H1 (cell line): ENCODE results near the gene CRPPA.

Source experiments
- BCL11A ChIP-seq, 2 experiments: IDR thresholded peaks; one replicate each; pipeline ENCODE4 v1.6.1; 2011; ENCODE audit warnings: low read depth in 2 of 2, low read length in 2 of 2, mild to moderate bottlenecking in 2 of 2
- CHD2 ChIP-seq: IDR thresholded peaks from 2 replicates; pipeline ENCODE4 v1.6.1; 2012; ENCODE audit warnings: low read length, improper control_type of control experiment
- CHD7 ChIP-seq: fragments of 300-600 bp; sonication (generic); IDR thresholded peaks from 2 replicates; pipeline ENCODE4 v1.7.1; 2012; ENCODE audit warnings: low read length, moderate library complexity, mild to moderate bottlenecking, inconsistent platforms; ENCODE audit not compliant: insufficient replicate concordance
- CTCF ChIP-seq, 3 experiments: IDR thresholded peaks; 1 replicate in 2 of 3; 2 replicates in 1 of 3; pipeline versions ENCODE4 v1.5.1 to v1.6.1; 2011; ENCODE audit warnings: low read length in 3 of 3, mild to moderate bottlenecking in 3 of 3, inconsistent platforms in 2 of 3, low read depth in 1 of 3, moderate library complexity in 1 of 3; ENCODE audit not compliant: insufficient read depth in 1 of 3; ENCODE audit errors: control extremely low read depth in 1 of 3
- GABPA ChIP-seq: IDR thresholded peaks from 2 replicates; pipeline ENCODE4 v1.6.1; 2011; ENCODE audit warnings: mild to moderate bottlenecking, low read length, moderate library complexity, borderline replicate concordance; ENCODE audit not compliant: insufficient read depth
- HDAC2 ChIP-seq, 2 experiments: fragments of 300-600 bp in 1 of 2; sonication (generic) in 1 of 2; IDR thresholded peaks; 2 replicates each; pipeline ENCODE4 v1.6.1; 2011 to 2012; ENCODE audit warnings: low read depth in 2 of 2, low read length in 2 of 2, mild to moderate bottlenecking in 2 of 2, moderate library complexity in 2 of 2, borderline replicate concordance in 1 of 2, inconsistent platforms in 1 of 2
- HDAC6 ChIP-seq: IDR thresholded peaks from one replicate; pipeline ENCODE4 v1.7.1; 2012; ENCODE audit warnings: low read depth, mild to moderate bottlenecking, inconsistent platforms, low read length, moderate library complexity
- JUND ChIP-seq: IDR thresholded peaks from 2 replicates; pipeline ENCODE4 v1.6.1; 2011; ENCODE audit warnings: mild to moderate bottlenecking, improper control_type of control experiment, low read length
- POLR2AphosphoS5 ChIP-seq: IDR thresholded peaks from 2 replicates; pipeline ENCODE4 v1.6.1; 2011; ENCODE audit warnings: low read depth, low read length
- RAD21 ChIP-seq, 2 experiments: IDR thresholded peaks in 1 of 2; conservative IDR thresholded peaks in 1 of 2; 2 replicates each; pipeline ENCODE4 v1.6.1; 2011; ENCODE audit warnings: low read depth in 2 of 2, low read length in 2 of 2, improper control_type of control experiment in 1 of 2, inconsistent platforms in 1 of 2, mild to moderate bottlenecking in 1 of 2, moderate library complexity in 1 of 2
- RFX5 ChIP-seq: IDR thresholded peaks from 2 replicates; pipeline ENCODE4 v1.6.1; 2011; ENCODE audit warnings: low read depth, low read length, improper control_type of control experiment, borderline replicate concordance
- TEAD4 ChIP-seq: IDR thresholded peaks from 2 replicates; pipeline ENCODE4 v1.6.1; 2012; ENCODE audit warnings: low read depth, low read length, inconsistent platforms, mixed read lengths
- USF2 ChIP-seq: IDR thresholded peaks from 2 replicates; pipeline ENCODE4 v1.6.1; 2011; ENCODE audit warnings: low read length, improper control_type of control experiment

DNA sequence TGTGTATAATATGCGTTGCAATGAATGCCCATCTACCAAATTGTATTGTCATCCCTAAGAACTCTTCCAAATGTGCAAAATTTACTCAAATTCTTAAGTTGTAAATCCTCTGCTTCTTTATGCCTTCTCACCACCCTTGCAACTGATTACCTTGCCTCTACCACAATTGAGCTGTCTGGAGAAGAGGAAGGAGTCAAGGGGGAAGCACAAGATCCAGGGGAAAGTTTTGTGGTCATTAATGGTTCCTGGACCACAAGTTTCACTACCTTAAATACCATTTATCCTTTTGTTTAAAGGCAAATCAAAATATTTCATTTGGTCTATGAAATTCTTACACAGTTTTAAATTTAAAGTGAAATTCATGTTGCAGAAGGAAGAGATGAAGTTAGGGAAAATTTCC, 16.7 kb downstream of the CRPPA start:
- no peak for TF ChIP-seq CTCF (IDR thresholded peaks at IDR 0.05; ENCODE audit: control extremely low read depth in 1 of 3, insufficient read depth in 1 of 3, low read depth in 1 of 3, low read length in 3 of 3)
- TF ChIP-seq CHD7, result no peak
- no peak for TF ChIP-seq HDAC2 (IDR thresholded peaks at IDR 0.05; ENCODE audit: borderline replicate concordance in 1 of 2, low read depth in 2 of 2, low read length in 2 of 2)
- TF ChIP-seq RFX5, result no peak
- TF ChIP-seq CHD2, result no peak
- no peak for TF ChIP-seq RAD21 (IDR thresholded peaks at IDR 0.05 in 1 of 2, conservative IDR thresholded peaks at IDR 0.05 in 1 of 2; ENCODE audit: low read depth in 2 of 2, low read length in 2 of 2)
- no peak for TF ChIP-seq HDAC6
- no peak for TF ChIP-seq TEAD4
- no peak for TF ChIP-seq POLR2AphosphoS5
- no peak for TF ChIP-seq GABPA
- no peak for TF ChIP-seq USF2
- TF ChIP-seq BCL11A (IDR thresholded peaks at IDR 0.05; ENCODE audit: low read depth in 2 of 2, low read length in 2 of 2), result no peak
- no peak for TF ChIP-seq JUND
